GM21526 (cell line): ENCODE data around the gene PPM1L.
A peak's percentile ranks its signal among the peaks of the same experiment; 100 is the strongest.
"Not testable (repeated sequence)": the region's sequence is repeated elsewhere in the genome, so short reads cannot be mapped to it uniquely, and the experiment has no call there.

Experiments used
- ATAC-seq: cut with Tn5 transposase; IDR thresholded peaks from one replicate; pipeline ENCODE4 v1.9.1; 2021; ENCODE audit warnings: moderate library complexity; ENCODE audit not compliant: unreplicated experiment, low FRiP score

The PPM1L gene

GRCh38 chr3:160755776-160756304, at the start of gene PPM1L:
PPM1L (plus strand) TSS chr3:160756231.
- peak; percentile 51 for ATAC-seq

- ATAC-seq, result no peak
Observed at GRCh38 chr3:160707187-160707794, 48.7 kb upstream of the PPM1L start.

- no peak for ATAC-seq
Observed at GRCh38 chr3:160709477-160710182, 46.4 kb upstream of the PPM1L start.

DNA sequence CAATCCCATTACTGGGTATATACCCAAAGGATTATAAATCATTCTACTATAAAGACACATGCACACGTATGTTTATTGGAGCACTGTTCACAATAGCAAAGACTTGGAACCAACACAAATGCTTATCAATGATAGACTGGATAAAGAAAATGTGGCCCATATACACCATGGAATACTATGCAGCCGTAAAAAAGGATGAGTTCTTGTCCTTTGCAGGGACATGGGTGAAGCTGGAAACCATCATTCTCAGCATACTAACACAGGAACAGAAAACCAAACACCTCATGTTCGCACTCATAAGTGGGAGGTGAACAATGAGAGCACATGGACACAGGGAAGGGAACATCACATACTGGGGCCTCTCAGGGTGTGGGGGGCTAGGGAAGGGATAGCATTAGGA, 42.9 kb upstream of the PPM1L start:
- not testable (repeated sequence) for ATAC-seq

DNA sequence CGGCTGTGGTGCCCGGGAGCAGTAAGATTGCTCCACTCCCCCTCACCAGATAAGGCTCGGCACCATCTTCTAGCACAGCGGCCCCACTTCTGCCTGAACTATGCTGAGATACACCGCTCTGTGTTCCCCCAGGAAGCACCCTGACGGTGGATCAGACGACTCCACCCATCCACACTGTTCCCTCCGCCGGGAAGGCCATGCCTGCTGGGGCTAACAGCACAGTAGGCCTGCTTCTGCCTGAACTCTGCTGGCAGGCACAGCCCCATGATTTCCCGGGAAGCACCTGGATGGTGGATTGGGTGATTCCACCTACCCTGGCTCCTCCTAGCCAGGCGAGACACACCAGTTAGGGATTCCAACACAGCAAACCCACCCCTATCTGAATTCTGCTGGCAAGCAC, 36.3 kb upstream of the PPM1L start:
- ATAC-seq, result no peak

- no peak for ATAC-seq
Observed at GRCh38 chr3:160720123-160720746, 35.8 kb upstream of the PPM1L start.

GRCh38 chr3:160722331-160722730, 33.7 kb upstream of the PPM1L start:
- no peak for ATAC-seq

DNA sequence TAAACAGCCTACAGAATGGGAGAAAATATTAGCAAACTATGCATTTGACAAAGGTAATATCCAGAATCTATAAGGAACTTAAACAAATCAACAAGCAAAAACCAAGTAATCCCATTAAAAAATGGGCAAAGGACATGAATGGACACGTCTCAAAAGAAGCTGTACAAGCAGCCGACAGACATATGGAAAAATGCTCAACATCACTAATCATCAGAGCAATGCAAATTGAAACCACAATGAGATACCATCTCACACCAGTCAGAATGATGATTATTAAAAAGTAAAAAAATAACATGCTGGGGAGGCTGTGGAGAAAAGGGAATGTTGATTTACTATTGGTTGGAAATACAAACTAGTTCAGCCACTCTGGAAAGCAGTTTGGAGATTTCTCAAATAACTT, 30.7 kb upstream of the PPM1L start:
- no peak for ATAC-seq

- ATAC-seq, result no peak
Observed at GRCh38 chr3:160735826-160736225, 20.2 kb upstream of the PPM1L start.

GRCh38 chr3:160738048-160738447, 18.0 kb upstream of the PPM1L start:
- no peak for ATAC-seq

DNA sequence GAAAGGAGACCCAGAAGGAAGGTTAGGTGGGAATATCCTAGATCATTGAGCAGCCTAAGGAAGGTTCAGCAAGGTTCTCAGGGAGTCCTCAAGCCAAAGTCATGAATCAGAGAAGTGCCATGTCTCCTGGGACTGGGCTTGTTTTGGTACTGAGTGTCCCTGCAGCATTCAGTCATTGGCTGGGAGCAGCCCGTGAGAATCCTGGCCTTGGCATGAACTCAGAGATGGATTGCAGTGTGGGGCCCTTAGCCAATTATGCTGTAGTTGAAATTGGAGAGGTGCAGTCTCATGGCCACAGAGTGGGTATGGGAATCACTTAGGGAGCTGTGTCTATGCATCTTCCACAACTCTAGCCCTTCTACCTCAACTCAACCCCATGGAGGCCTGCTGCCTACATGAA, 17.0 kb upstream of the PPM1L start:
- no peak for ATAC-seq

GRCh38 chr3:160746976-160747375, 9.1 kb upstream of the PPM1L start:
- ATAC-seq, result no peak

DNA sequence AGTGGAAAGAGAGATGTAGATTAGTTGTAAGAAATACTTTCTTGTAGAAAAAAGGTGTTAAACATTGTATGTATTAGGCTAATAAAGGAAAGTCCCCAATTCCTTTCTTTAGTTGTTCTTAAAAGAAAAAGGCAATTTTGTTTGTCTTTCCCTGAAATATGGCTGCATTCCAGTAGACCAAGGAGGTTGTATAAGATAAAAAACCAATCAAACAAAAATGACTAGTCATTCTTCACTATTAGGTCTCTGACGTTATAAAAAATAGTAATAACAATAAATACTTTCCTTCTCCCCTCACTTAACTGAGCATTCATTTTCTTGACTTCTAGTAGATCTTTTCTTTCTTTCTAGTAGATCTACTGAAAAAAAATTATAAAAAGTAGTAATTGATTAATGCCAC, 8.6 kb upstream of the PPM1L start:
- no peak for ATAC-seq

DNA sequence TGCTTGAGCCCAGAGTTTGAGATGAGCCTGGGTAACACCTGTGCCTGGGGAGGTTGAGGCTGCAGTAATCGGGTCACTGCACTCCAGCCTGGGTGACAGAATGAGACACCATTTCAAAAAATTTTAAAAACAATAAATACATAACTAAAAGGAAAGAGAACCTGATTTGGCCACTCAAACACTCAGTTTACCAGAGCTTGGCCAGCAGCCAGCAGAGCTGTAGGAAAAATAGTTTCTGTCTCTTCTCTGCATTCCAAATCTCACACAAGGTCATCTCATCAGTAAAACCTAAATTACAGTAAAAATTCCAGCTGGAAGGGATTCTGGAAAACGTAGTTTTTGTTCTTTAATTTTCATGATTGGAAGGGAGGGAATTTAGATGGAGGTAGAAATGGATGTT, 7.8 kb upstream of the PPM1L start:
- ATAC-seq, result no peak

DNA sequence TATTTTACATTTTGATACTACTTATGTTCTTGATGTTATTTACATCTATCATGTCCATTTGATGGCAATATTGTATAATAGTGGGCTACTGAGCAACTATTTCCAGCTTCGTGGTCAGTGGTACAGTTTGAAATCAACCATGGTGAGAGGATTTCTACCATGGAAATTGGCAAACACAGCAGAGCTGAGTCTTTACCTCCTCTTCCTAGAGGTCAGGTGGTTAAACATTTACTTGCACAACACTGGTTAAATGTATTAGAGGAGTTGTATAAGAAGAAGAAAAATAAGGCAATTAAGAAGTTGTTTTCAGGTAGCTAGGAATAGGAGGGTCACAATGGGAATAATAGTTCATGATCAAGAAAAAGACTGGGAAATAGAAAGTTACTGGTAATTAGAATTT, 7.2 kb upstream of the PPM1L start:
- no peak for ATAC-seq

- ATAC-seq, result no peak
Observed at GRCh38 chr3:160753953-160754352, 2.1 kb upstream of the PPM1L start.

GRCh38 chr3:160754371-160754854, 1.6 kb upstream of the PPM1L start:
- ATAC-seq, result no peak

DNA sequence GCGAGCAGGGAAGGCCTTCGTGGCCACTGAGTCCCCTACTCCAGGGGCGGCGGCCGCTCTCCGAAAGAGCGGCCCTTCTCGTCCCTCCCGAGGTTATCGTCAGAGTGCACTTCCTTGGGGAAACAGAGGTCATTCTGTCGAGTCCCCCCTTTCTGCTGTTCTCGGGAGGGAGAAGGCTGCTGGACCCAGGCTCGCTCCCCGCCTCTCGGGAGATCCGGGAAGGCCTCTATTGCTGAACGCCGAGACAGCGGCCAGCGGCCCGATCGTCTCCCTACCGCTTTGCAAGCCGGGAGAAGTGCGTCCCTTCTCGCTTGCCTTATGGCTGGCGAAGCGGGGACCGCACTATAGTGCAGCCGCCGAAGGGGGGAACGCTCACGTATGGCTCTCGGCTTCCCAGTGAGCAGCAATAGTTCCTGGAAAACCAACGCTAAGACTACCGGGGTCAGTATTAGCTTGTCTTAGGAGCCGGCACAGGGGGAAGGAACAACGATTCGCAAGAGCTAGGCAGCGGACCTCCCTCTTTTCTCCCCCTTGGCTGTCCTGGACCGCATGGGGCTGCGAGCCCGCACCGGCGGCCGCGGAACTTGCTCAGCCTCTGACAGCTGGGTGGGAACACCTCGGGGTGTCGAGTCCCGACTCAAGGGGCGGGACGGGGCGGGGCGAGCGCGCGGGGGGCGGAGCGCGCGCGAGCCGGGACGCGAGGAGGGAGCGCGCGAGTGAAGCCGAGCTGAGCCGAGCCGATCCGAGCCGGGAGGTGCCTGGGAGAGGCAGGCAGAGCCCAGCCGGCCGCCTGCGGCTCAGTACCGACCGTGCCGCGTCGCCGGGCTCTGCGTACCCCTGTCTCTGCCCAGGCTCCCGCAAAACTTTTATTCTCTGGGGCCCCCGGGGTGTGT, 930 bp upstream of the PPM1L start:
- ATAC-seq, result peak; percentile 89

GRCh38 chr3:160757233-160758106, 1.4 kb downstream of the PPM1L start:
- no peak for ATAC-seq
